ENCODE results near the gene BTN3A1. TPM values are rescaled to one million over a fixed set of nuclear protein-coding genes. Genes with fewer than 3 reads are reported as not detected.

The BTN3A1 gene
- polyA plus RNA-seq, 1 experiment = 18.4 TPM

DNA sequence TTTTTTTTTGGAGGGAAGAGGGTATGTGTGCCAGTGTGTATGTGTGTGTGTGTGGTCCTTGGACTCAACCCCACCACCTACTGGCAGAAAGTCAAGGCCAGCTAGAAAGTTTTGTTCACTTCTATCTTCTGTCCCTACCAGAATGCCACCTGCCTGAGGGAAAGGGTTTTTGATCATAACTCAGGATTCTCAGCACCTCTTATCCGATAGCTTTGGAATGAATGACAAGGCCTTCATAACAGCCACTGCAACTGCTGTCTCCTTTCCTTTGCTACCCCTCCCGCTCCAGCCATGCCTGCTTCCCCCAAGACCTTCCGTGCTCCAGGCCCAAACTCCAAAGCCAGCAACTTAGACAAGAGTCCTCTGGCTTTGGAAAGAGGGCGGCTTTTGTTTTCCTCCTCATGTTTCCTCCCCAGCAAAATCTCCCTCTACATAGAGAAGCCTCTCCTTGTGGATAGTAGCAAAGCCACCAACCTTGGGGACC, 18.7 kb downstream of the BTN3A1 start:
- H3K4me3 ChIP-seq (ENCODE audit: low read depth, low read length) = peak overlapping the region; percentile 71; the same call in 1 of the 2 replicates
- no peaks in the 10 kb centered on the region for H3K27me3 ChIP-seq (ENCODE audit: control insufficient read depth, insufficient read depth, low read length)
- ChIA-PET CTCF (interaction anchor here (0.6 to 2.1 kb wide), 4 partner anchors 13 to 184 kb away, joined by 3 to 8 read pairs (median 4); no protein-coding TSS in a partner anchor), POLR2A (no interaction called here)
- H3K36me3 ChIP-seq (ENCODE audit: control insufficient read depth, insufficient read depth, low read length) = no peaks in the 10 kb centered on the region; the same call in 1 of the 2 replicates
- TF ChIP-seq, protein P1, sequence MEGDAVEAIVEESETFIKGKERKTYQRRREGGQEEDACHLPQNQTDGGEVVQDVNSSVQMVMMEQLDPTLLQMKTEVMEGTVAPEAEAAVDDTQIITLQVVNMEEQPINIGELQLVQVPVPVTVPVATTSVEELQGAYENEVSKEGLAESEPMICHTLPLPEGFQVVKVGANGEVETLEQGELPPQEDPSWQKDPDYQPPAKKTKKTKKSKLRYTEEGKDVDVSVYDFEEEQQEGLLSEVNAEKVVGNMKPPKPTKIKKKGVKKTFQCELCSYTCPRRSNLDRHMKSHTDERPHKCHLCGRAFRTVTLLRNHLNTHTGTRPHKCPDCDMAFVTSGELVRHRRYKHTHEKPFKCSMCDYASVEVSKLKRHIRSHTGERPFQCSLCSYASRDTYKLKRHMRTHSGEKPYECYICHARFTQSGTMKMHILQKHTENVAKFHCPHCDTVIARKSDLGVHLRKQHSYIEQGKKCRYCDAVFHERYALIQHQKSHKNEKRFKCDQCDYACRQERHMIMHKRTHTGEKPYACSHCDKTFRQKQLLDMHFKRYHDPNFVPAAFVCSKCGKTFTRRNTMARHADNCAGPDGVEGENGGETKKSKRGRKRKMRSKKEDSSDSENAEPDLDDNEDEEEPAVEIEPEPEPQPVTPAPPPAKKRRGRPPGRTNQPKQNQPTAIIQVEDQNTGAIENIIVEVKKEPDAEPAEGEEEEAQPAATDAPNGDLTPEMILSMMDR (IDR thresholded peaks at IDR 0.05; ENCODE audit: insufficient read depth, low read depth, low read length) = peak; percentile 51
- DNase-seq (ENCODE audit: low read depth) = no peak

DNA sequence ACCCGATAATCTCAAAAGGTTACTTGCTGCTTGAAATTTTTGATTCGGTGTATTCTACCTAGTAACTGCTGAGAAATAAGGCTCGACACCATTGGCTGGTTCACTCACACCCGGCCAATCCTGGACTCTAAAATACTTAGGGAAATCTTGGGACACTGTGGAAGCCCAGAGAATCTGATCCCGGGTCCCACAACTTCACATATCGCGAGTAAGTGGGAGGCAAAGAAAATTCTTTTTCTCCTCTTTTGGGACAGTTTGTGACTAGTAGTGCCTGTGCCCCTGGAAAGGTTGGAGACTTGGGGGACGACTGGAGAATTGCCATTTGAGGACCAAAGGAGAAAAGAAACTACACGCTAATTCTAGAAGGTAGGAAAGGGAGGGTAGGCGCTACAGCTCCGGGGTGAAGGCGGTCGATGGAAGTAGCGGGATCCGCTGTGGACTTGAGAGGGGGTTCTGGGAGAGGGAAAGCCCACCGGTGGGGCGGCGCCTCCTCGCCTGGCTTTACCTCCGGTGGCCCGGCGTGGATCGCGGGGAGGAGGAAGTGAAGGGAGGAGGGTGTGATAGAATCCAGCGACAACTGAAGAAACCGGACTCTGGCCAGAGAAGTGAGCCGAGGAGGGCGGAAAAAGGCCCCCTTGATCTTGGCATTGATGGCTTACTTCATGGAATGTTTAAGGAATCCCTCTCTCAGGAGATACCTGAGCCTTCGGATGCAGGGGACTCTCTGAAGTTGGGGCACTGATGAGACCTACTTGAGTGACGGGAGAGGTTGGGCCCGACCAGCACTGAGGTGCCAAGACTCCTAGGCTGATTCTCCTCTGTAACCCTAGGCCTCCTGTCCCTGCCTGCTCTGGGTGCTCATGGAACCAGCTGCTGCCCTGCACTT, 19.4 kb downstream of the BTN3A1 start:
- Histone ChIP-seq H3K4me3 (ENCODE audit: low read depth, low read length) (peak overlapping the region; percentile 71), H3K27me3 (ENCODE audit: control insufficient read depth, insufficient read depth, low read length) (no peaks in the 10 kb centered on the region), H3K36me3 (ENCODE audit: control insufficient read depth, insufficient read depth, low read length) (peaks cover 3% of the 10 kb centered on the region; the same call in 1 of the 2 replicates)
- CTCF ChIA-PET = interaction anchor here (0.6 to 2.1 kb wide), 3 partner anchors 13 to 185 kb away, joined by 3 to 8 read pairs (median 3); no protein-coding TSS in a partner anchor
- TF ChIP-seq, protein P1 (IDR thresholded peaks at IDR 0.05; ENCODE audit: insufficient read depth, low read depth, low read length) = no peak
- peak; percentile 83 for DNase-seq (ENCODE audit: low read depth)
- POLR2A ChIA-PET = no interaction called here

DNA sequence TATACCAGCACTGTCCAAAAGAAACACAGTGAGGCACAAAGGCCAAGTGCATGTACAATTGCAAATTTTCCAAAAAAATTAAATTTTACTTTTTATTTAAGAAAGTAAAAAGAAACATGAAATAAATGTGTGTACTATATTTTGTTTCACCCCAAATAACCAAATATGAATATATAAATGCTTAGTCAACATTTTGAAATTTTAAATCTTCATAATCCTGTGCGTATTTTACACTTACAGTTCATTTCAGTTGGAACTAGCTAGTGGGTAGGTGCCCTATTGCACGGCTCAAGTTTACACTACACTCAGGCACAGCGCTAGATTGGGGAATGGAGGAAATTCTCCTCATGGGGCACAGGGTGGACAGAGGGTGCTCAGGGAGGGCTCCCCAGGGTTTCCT, 20.3 kb downstream of the BTN3A1 start:
- Histone ChIP-seq H3K36me3 (ENCODE audit: control insufficient read depth, insufficient read depth, low read length) (peaks cover 4% of the 10 kb centered on the region), H3K4me3 (ENCODE audit: low read depth, low read length) (peak overlapping the region; percentile 71; the same call in 1 of the 2 replicates), H3K27me3 (ENCODE audit: control insufficient read depth, insufficient read depth, low read length) (no peaks in the 10 kb centered on the region)
- ChIA-PET CTCF (interaction anchor here (0.6 kb wide), 1 partner anchor 99 kb away, joined by 3 read pairs; no protein-coding TSS in a partner anchor), POLR2A (no interaction called here)
- no peak for DNase-seq (ENCODE audit: low read depth)
- TF ChIP-seq, protein P1 (IDR thresholded peaks at IDR 0.05; ENCODE audit: insufficient read depth, low read depth, low read length) = no peak

DNA sequence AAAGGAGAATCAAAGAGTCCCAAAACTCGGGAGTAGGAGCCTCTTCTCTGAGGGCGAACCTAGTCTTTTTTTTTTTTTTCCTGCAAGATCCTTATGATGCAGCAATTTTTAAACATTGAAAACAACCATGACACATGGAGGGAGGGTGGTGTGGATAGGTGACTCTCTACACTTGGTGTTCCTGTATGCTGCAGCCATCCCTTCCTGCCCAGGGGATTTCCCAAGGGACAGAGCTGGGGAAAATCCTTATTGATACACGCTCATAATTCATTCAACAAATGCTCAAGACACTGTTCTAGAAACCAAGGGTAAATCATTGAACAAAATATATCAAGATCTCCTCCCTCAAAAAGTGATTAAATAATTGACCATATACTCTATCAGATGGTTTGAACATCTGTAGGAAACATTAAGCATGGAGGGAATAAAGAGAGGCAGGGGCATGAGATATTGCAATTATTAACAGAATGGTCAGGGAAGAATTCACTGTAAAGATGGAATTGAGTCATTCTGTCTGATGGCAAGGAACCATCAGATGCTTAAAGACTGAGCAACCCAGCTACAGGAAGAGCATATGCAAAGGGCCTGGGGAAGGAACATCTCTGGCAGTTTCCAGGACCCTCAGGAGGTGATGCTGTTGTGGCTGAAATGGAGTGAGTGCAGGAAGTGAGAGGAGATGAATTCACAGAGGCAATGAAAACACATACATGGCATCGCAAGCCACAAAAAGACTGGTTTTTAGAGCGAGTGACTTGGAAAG, 24.8 kb downstream of the BTN3A1 start:
- POLR2A ChIA-PET = no interaction called here
- CTCF ChIA-PET = interaction anchor here (0.7 kb wide), 1 partner anchor 86 kb away, joined by 3 read pairs; no protein-coding TSS in a partner anchor
- TF ChIP-seq, protein P1 (IDR thresholded peaks at IDR 0.05; ENCODE audit: insufficient read depth, low read depth, low read length) = no peak
- no peak overlapping the region for H3K4me3 ChIP-seq (ENCODE audit: low read depth, low read length)
- peaks cover 12% of the 10 kb centered on the region for H3K36me3 ChIP-seq (ENCODE audit: control insufficient read depth, insufficient read depth, low read length)
- no peak for DNase-seq (ENCODE audit: low read depth)
- no peaks in the 10 kb centered on the region for H3K27me3 ChIP-seq (ENCODE audit: control insufficient read depth, insufficient read depth, low read length)

Data from BJ (cell line).